ENCODE data around the gene NKD2.

- TF ChIP-seq SPI1 (IDR thresholded peaks at IDR 0.05; ENCODE audit: low read depth, low read length) (no peak), POLR2AphosphoS5 (IDR thresholded peaks at IDR 0.05; ENCODE audit: low read depth, low read length) (no peak), POLR2A (IDR thresholded peaks at IDR 0.05; ENCODE audit: low read depth, low read length) (no peak), TAF1 (IDR thresholded peaks at IDR 0.05; ENCODE audit: low read depth, low read length) (no peak), PAX5 (IDR thresholded peaks at IDR 0.05; ENCODE audit: insufficient read depth, low read length, severe bottlenecking) (no peak), POU2F2 (IDR thresholded peaks at IDR 0.05; ENCODE audit: low read depth, low read length) (no peak)
Measured at GRCh38 chr5:1067141-1068121, 58.8 kb downstream of the NKD2 start.
